Panc1 (cell line): ENCODE measurements around the gene STXBP1. TPM values are rescaled to one million over a fixed set of nuclear protein-coding genes. Genes with fewer than 3 reads are reported as not detected.

Source experiments
- ATAC-seq: fragments of 200-7000 bp; cut with Tn5 transposase; 2 replicates; pipeline ENCODE4 v1.9.1; 2020; ENCODE audit warnings: mild to moderate bottlenecking, moderate library complexity
- BruUV-seq: library from RNA; stranded (reverse); fragments of 400-500 nt; replicated peaks from 2 replicates; lab custom pipeline; 2021; lab: Mats Ljungman, UMichigan
- CTCF ChIA-PET: fragments of 300-600 bp; sonication (Branson Sonifier 250); formaldehyde crosslinking; loops from one replicate; lab custom pipeline; 2022; ENCODE audit warnings: antibody characterized with exemption; lab: Charles Lee
- POLR2A ChIA-PET: fragments of 300-600 bp; sonication (Branson Sonifier 250); formaldehyde crosslinking; loops from one replicate; lab custom pipeline; 2022; ENCODE audit warnings: antibody characterized with exemption; lab: Charles Lee
- DNase-seq: peaks from one replicate; pipeline ENCODE4 v3.0.0-alpha.2; 2010; ENCODE audit warnings: low read depth, low spot score
- H3K27ac ChIP-seq: 2 replicates; pipeline ENCODE4 v1.5.1; 2011; ENCODE audit warnings: mild to moderate bottlenecking, low read length, inconsistent platforms
- H3K27me3 ChIP-seq: fragments of 200-500 bp; sonication (Bioruptor generic); 2 replicates; pipeline ENCODE4 v1.6.0; 2014; ENCODE audit warnings: low read length, inconsistent platforms; ENCODE audit not compliant: control insufficient read depth, insufficient read depth
- H3K36me3 ChIP-seq: fragments of 200-500 bp; sonication (Bioruptor generic); 2 replicates; pipeline ENCODE4 v1.5.1; 2014; ENCODE audit warnings: inconsistent platforms, mild to moderate bottlenecking, low read length, moderate library complexity; ENCODE audit not compliant: control insufficient read depth, insufficient read depth
- H3K4me1 ChIP-seq: 2 replicates; pipeline ENCODE4 v1.5.1; 2011; ENCODE audit warnings: inconsistent platforms, mild to moderate bottlenecking, low read length, moderate library complexity; ENCODE audit not compliant: control insufficient read depth, insufficient read depth
- H3K4me3 ChIP-seq, 2 experiments: 2 replicates each; pipeline ENCODE4 v1.5.1; 2011 to 2012; ENCODE audit warnings: low read depth in 2 of 2, low read length in 2 of 2, mild to moderate bottlenecking in 2 of 2, inconsistent platforms in 1 of 2, moderate library complexity in 1 of 2
- H3K9me3 ChIP-seq: fragments of 200-500 bp; sonication (Bioruptor generic); 2 replicates; pipeline ENCODE4 v1.5.1; 2014; ENCODE audit warnings: low read depth, mild to moderate bottlenecking, inconsistent platforms, low read length, moderate library complexity; ENCODE audit not compliant: control insufficient read depth, insufficient read depth
- CTCF ChIP-seq: fragments of 450-650 bp; IDR thresholded peaks from 2 replicates; pipeline ENCODE4 v1.5.1; 2017; ENCODE audit warnings: mild to moderate bottlenecking
- POLR2AphosphoS5 ChIP-seq: IDR thresholded peaks from 2 replicates; pipeline ENCODE4 v1.6.1; 2012; ENCODE audit warnings: mild to moderate bottlenecking, low read depth, low read length, moderate library complexity
- REST ChIP-seq, 2 experiments: IDR thresholded peaks; 2 replicates each; pipeline ENCODE4 v1.6.1; 2011 to 2012; ENCODE audit warnings: low read depth in 2 of 2, control low read depth in 1 of 2, low read length in 1 of 2, mild to moderate bottlenecking in 1 of 2, moderate library complexity in 1 of 2; ENCODE audit not compliant: insufficient read depth in 1 of 2
- SIN3A ChIP-seq: IDR thresholded peaks from 2 replicates; pipeline ENCODE4 v1.6.1; 2012; ENCODE audit warnings: low read depth, mild to moderate bottlenecking, low read length, moderate library complexity, borderline replicate concordance; ENCODE audit not compliant: insufficient read depth
- TCF7L2 ChIP-seq: IDR thresholded peaks from 2 replicates; pipeline ENCODE4 v1.6.1; 2011; ENCODE audit warnings: mild to moderate bottlenecking, low read depth, low read length, inconsistent platforms
- in situ Hi-C: cut with HindIII; loops from 2 replicates; pipeline ENCODE4 v1.10.0; 2016; ENCODE audit warnings: low sequenced_read_pairs, low pct_unique_long_range_greater_than_20kb
- intact Hi-C: fragments of 100-400 bp; cut with micrococcal nuclease; formaldehyde crosslinking; loops from one replicate; pipeline ENCODE4 v1.10.0; 2022; ENCODE audit not compliant: unreplicated experiment
- total RNA-seq: library from RNA; stranded (reverse); gene quantifications from one replicate; pipeline ENCODE4 v1.2.1, GENCODE V29; 2021; ENCODE audit not compliant: unreplicated experiment

Gene STXBP1
- total RNA-seq, 1 experiment from 2014 or later: 67.5 TPM

GRCh38 chr9:127664324-127664677, 52.2 kb downstream of the STXBP1 start:
- Histone ChIP-seq H3K27me3 (no peaks in the 10 kb centered on the region), H3K9me3 (no peaks in the 10 kb centered on the region), H3K4me1 (no peaks in the 10 kb centered on the region), H3K27ac (no peak overlapping the region), H3K36me3 (peaks cover 3% of the 10 kb centered on the region), H3K4me3 (no peak overlapping the region)
- in situ Hi-C loops: no loop called here
- ChIA-PET POLR2A (no interaction called here), CTCF (no interaction called here)
- no TSS peak for BruUV-seq
- TF ChIP-seq POLR2AphosphoS5: no peak
- no peak for TF ChIP-seq TCF7L2
- TF ChIP-seq SIN3A: no peak
- no peak for TF ChIP-seq REST (IDR thresholded peaks at IDR 0.05; ENCODE audit: insufficient read depth in 1 of 2, low read depth in 2 of 2, low read length in 1 of 2)
- no peak for TF ChIP-seq CTCF
- ATAC-seq (no peak), DNase-seq (no peak)
- intact Hi-C loops: no loop called here

GRCh38 chr9:127664678-127665507, 52.8 kb downstream of the STXBP1 start:
- in situ Hi-C loops: no loop called here
- Histone ChIP-seq H3K27me3 (no peaks in the 10 kb centered on the region), H3K4me3 (no peak overlapping the region), H3K27ac (no peak overlapping the region), H3K9me3 (no peaks in the 10 kb centered on the region), H3K4me1 (no peaks in the 10 kb centered on the region), H3K36me3 (peaks cover 3% of the 10 kb centered on the region)
- BruUV-seq: no TSS peak
- DNase-seq (no peak), ATAC-seq (no peak)
- TF ChIP-seq POLR2AphosphoS5 (no peak), SIN3A (no peak), TCF7L2 (no peak), REST (IDR thresholded peaks at IDR 0.05; ENCODE audit: insufficient read depth in 1 of 2, low read depth in 2 of 2, low read length in 1 of 2) (no peak), CTCF (no peak)
- intact Hi-C loops: no loop called here
- ChIA-PET POLR2A (interaction anchor here (0.5 kb wide), 1 partner anchor 105 kb away, joined by 9 read pairs; no protein-coding TSS in a partner anchor), CTCF (no interaction called here)
